Measurements from ENCODE around the gene IRF5. TPM values are rescaled to one million over a fixed set of nuclear protein-coding genes. Genes with fewer than 3 reads are reported as not detected.
A peak's percentile ranks its signal among the peaks of the same experiment; 100 is the strongest.

IRF5 gene
- total RNA-seq, 1 experiment from 2014 or later = 1.2 TPM

DNA sequence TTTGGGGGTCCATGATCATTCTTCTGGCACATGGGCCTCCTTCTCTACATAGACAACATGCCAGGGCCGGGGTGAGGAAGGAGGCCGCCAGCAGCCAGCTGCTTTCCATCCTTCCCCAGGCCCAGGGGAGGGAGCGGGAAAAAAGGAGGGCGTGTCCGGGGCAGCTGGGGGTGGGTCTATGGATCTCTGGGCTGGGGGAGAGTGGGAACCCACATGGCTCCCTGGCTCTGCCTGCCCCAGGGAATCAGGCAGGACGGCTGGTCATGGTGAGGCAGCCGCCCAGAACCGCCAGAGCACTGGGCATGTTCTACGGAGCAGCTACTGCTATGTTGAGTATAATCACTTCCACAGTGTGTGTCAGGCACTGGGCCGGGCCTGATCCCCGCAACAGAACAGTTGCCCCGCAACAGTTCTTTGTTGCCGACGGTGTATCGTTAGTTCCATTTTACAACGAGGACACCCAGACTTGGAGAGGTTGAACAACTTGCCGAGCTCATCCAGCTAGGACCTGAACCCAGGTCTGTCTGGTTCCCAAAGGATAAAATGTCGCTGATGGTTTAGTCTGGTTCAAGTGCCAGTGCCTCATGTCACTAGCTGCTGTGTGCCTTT is 6.4 kb upstream of the IRF5 start:
- ChIA-PET POLR2A (no interaction called here), CTCF (no interaction called here)
- Mint-ChIP-seq H3K4me1 (ENCODE audit: low read depth, unreplicated experiment) (no peaks in the 10 kb centered on the region), H3K9me3 (ENCODE audit: unreplicated experiment) (no peaks in the 10 kb centered on the region), H3K27me3 (ENCODE audit: insufficient read depth, unreplicated experiment) (peaks cover 1% of the 10 kb centered on the region), H3K4me3 (ENCODE audit: unreplicated experiment) (no peak overlapping the region), H3K36me3 (ENCODE audit: insufficient read depth, unreplicated experiment) (no peaks in the 10 kb centered on the region), H3K27ac (ENCODE audit: unreplicated experiment) (no peak overlapping the region)
- Histone ChIP-seq H3K36me3 (ENCODE audit: control insufficient read depth, insufficient read depth, low read length) (no peaks in the 10 kb centered on the region), H3K9me3 (no peaks in the 10 kb centered on the region), H3K27me3 (replicated peaks; ENCODE audit: control insufficient read depth, insufficient read depth, low read length) (no peaks in the 10 kb centered on the region), H3K4me3 (ENCODE audit: low read depth, low read length) (no peak overlapping the region), H3K4me1 (peaks cover 1% of the 10 kb centered on the region)
- intact Hi-C loops (cut with micrococcal nuclease; ENCODE audit: unreplicated experiment) = no loop called here
- TF ChIP-seq, protein P1, sequence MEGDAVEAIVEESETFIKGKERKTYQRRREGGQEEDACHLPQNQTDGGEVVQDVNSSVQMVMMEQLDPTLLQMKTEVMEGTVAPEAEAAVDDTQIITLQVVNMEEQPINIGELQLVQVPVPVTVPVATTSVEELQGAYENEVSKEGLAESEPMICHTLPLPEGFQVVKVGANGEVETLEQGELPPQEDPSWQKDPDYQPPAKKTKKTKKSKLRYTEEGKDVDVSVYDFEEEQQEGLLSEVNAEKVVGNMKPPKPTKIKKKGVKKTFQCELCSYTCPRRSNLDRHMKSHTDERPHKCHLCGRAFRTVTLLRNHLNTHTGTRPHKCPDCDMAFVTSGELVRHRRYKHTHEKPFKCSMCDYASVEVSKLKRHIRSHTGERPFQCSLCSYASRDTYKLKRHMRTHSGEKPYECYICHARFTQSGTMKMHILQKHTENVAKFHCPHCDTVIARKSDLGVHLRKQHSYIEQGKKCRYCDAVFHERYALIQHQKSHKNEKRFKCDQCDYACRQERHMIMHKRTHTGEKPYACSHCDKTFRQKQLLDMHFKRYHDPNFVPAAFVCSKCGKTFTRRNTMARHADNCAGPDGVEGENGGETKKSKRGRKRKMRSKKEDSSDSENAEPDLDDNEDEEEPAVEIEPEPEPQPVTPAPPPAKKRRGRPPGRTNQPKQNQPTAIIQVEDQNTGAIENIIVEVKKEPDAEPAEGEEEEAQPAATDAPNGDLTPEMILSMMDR (IDR thresholded peaks at IDR 0.05; ENCODE audit: insufficient read depth in 1 of 2, low read depth in 1 of 2, low read length in 1 of 2, severe bottlenecking in 1 of 2, unreplicated experiment in 1 of 2) = no peak
- DNase-seq = no peak
- BruUV-seq (replicated peaks) = no TSS peak

DNA sequence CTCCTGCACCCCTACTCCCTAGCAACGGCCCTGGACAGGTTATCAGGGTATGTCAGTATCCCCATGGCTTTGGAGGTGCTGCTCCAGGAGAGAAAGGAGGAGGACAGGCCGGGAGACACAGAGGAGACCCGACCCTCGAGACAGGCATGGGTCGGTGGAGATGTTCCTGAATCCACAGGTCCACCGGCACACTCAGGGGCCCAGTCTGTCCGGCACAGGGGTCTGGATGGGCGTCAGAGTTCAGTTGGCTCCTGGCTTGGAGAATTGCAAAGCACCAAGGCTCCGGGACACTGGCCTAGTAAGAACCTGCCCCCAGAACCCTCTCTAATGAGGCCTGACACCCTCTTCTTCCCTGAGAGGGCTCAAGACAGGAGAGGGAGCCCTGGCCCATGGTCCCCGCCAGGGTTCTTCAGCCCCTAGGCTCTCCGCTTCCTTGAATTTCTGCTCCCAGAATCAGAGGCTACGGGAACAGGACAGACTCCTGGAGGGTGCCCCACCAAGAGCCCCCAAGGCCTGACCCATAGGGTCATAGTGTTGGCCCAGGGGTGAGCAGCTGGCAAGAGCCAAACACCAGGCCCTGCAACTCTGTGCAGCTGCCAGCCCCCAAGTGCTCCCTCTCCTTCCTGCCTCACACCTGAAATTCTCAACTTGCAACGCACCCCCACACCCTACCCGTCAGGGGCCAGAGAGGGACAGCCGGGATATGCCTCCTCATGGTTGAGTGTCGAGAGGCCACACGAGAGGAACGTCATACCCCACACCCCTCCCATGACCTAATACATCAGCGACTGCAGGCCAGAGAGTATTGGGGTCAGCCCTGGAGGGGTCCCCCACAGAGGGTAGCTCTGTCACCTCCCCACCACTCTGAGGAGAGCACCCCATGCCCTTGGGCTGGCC is 5.5 kb upstream of the IRF5 start:
- ChIA-PET CTCF (no interaction called here), POLR2A (no interaction called here)
- no peaks in the 10 kb centered on the region for H3K36me3 Mint-ChIP-seq (ENCODE audit: insufficient read depth, unreplicated experiment)
- TF ChIP-seq, protein P1 (IDR thresholded peaks at IDR 0.05; ENCODE audit: insufficient read depth in 1 of 2, low read depth in 1 of 2, low read length in 1 of 2, severe bottlenecking in 1 of 2, unreplicated experiment in 1 of 2) = no peak
- Histone ChIP-seq H3K36me3 (ENCODE audit: control insufficient read depth, insufficient read depth, low read length) (no peaks in the 10 kb centered on the region), H3K9me3 (no peaks in the 10 kb centered on the region), H3K4me1 (peaks cover 8% of the 10 kb centered on the region), H3K27me3 (replicated peaks; ENCODE audit: control insufficient read depth, insufficient read depth, low read length) (no peaks in the 10 kb centered on the region), H3K4me3 (ENCODE audit: low read depth, low read length) (no peak overlapping the region)
- no peaks in the 10 kb centered on the region for H3K9me3 Mint-ChIP-seq (ENCODE audit: unreplicated experiment)
- no TSS peak for BruUV-seq (replicated peaks)
- peaks cover 5% of the 10 kb centered on the region for H3K27me3 Mint-ChIP-seq (ENCODE audit: insufficient read depth, unreplicated experiment)
- peak in 1 of 2 experiments; percentile 26 for DNase-seq
- no peak overlapping the region for H3K4me3 Mint-ChIP-seq (ENCODE audit: unreplicated experiment)
- peaks cover 5% of the 10 kb centered on the region for H3K4me1 Mint-ChIP-seq (ENCODE audit: low read depth, unreplicated experiment)
- intact Hi-C loops (cut with micrococcal nuclease; ENCODE audit: unreplicated experiment) = no loop called here
- no peak overlapping the region for H3K27ac Mint-ChIP-seq (ENCODE audit: unreplicated experiment)

DNA sequence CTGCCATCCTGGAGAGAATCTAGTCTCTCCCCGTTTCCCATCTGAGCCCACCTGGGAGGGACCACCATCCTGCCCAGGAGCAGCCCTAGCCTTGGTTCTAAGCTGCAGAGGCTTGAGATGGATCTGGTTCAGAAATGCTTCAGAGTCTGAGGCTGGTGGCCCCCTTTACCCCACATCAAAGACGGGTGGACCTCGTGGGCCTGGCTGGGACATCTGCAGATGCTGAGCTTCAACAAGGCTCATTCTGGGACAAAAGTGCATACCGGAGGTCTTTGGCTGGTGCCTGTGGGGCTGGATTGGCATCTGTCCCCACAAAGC is 4.9 kb upstream of the IRF5 start:
- ChIA-PET POLR2A (no interaction called here), CTCF (no interaction called here)
- Mint-ChIP-seq H3K27me3 (ENCODE audit: insufficient read depth, unreplicated experiment) (peaks cover 5% of the 10 kb centered on the region), H3K4me3 (ENCODE audit: unreplicated experiment) (no peak overlapping the region), H3K36me3 (ENCODE audit: insufficient read depth, unreplicated experiment) (no peaks in the 10 kb centered on the region), H3K9me3 (ENCODE audit: unreplicated experiment) (no peaks in the 10 kb centered on the region), H3K4me1 (ENCODE audit: low read depth, unreplicated experiment) (peaks cover 7% of the 10 kb centered on the region), H3K27ac (ENCODE audit: unreplicated experiment) (no peak overlapping the region)
- H3K4me1 ChIP-seq = peaks cover 8% of the 10 kb centered on the region
- intact Hi-C loops (cut with micrococcal nuclease; ENCODE audit: unreplicated experiment) = no loop called here
- no peaks in the 10 kb centered on the region for H3K36me3 ChIP-seq (ENCODE audit: control insufficient read depth, insufficient read depth, low read length)
- TF ChIP-seq, protein P1 (IDR thresholded peaks at IDR 0.05; ENCODE audit: insufficient read depth in 1 of 2, low read depth in 1 of 2, low read length in 1 of 2, severe bottlenecking in 1 of 2, unreplicated experiment in 1 of 2) = no peak
- H3K27me3 ChIP-seq (replicated peaks; ENCODE audit: control insufficient read depth, insufficient read depth, low read length) = no peaks in the 10 kb centered on the region
- H3K4me3 ChIP-seq (ENCODE audit: low read depth, low read length) = no peak overlapping the region
- BruUV-seq (replicated peaks) = no TSS peak
- no peaks in the 10 kb centered on the region for H3K9me3 ChIP-seq
- DNase-seq = no peak

Data from Caco-2 (cell line).